Measurements from ENCODE around the gene STYXL1.
"Not testable (repeated sequence)": the region's sequence is repeated elsewhere in the genome, so short reads cannot be mapped to it uniquely, and the experiment has no call there.

Gene STYXL1, protein sequence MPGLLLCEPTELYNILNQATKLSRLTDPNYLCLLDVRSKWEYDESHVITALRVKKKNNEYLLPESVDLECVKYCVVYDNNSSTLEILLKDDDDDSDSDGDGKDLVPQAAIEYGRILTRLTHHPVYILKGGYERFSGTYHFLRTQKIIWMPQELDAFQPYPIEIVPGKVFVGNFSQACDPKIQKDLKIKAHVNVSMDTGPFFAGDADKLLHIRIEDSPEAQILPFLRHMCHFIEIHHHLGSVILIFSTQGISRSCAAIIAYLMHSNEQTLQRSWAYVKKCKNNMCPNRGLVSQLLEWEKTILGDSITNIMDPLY

DNA sequence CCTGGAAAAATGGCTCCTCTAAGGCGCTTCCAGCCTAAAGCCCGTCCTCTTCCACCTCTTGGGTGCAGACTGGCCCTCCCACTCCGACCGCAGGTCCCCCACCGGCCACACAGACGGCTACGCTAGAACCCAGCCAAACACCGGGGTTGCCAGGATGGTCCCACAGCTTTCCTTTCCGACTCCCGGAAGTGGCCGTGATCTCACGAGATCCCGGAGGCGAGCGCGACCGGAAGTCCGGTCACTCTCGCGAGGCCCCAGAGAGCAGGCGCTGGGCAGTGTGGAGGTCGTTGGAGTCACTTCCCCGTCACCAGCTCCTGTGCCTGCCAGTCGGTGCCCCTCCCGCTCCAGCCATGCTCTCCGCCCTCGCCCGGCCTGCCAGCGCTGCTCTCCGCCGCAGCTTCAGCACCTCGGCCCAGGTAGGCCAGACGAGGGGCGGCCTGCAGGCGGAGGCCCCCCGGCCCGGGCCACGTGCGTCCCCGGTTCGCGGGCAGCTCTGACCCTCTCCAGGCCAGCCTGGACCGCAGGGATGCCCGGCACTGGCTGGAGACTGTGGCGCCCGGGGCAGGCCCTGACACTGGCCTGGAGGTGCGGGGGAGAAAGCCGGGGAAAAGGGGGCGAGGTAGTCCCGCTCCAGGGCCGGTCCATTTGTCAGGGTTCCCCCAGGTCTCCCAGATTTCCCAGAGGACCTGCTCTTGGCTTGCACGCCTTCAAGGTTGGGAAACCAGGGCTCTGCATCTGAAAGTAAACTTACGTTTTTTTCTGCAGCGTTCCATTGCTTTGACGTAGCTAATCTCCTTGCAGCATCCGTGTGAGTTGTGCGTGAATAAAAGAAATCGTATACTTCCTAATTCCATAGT, at the start of gene STYXL1, which contains the start of gene MDH2:
STYXL1 (minus strand) TSS at position 190 of the 857 bp plus-strand sequence. CDS start 17,477 bp downstream, outside the sequence.
MDH2 (plus strand) TSS at position 296 of the 857 bp plus-strand sequence; CDS start at position 351, 55 bp downstream.
- Histone ChIP-seq H3K4me3 (ENCODE audit: low read depth in 1 of 2, low read length in 2 of 2) (peak within 1 kb of the TSS; percentile 91 to 97), H3K4me1 (ENCODE audit: control insufficient read depth in 1 of 2, insufficient read depth in 2 of 2, low read length in 2 of 2) (peaks cover 32% of the 10 kb centered on the region in 2 donors), H3K36me3 (ENCODE audit: control insufficient read depth in 1 of 2, insufficient read depth in 2 of 2, low read length in 2 of 2) (peaks cover 2 to 5% of the 10 kb centered on the region in 2 donors), H3K27ac (ENCODE audit: low read depth, low read length) (peak within 1 kb of the TSS; percentile 87), H3K9me3 (ENCODE audit: control insufficient read depth in 1 of 2, low read length in 2 of 2) (no peaks in the 10 kb centered on the region), H3K9ac (ENCODE audit: low read depth in 1 of 2, low read length in 2 of 2) (peak within 1 kb of the TSS; percentile 97 to 98), H3K27me3 (ENCODE audit: control insufficient read depth in 1 of 2, insufficient read depth in 2 of 2, low read length in 2 of 2) (no peaks in the 10 kb centered on the region)

DNA sequence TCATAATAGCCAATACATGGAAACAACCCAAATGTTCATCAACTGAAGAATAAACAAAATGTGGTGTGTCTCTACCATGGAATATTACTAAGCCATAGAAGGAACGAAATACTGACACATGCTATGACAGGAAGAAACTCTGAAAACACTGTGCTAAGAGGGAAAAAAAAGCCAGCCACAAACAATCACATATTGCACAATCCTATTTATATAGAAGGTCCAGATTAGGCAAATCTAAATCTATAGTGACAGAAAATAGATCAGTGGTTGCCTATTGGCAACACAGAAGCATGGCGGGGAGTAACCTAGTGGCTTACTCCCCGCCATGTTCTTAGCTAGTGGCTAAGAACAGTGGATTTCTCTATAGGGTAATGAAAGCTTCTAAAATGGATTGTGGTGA, 48.1 kb upstream of the STYXL1 start:
- Histone ChIP-seq H3K4me3 (ENCODE audit: low read depth in 1 of 2, low read length in 2 of 2) (no peak overlapping the region), H3K4me1 (ENCODE audit: control insufficient read depth in 1 of 2, insufficient read depth in 2 of 2, low read length in 2 of 2) (no peaks in the 10 kb centered on the region), H3K27me3 (ENCODE audit: control insufficient read depth in 1 of 2, insufficient read depth in 2 of 2, low read length in 2 of 2) (no peaks in the 10 kb centered on the region), H3K36me3 (ENCODE audit: control insufficient read depth in 1 of 2, insufficient read depth in 2 of 2, low read length in 2 of 2) (no peaks in the 10 kb centered on the region), H3K9me3 (ENCODE audit: control insufficient read depth in 1 of 2, low read length in 2 of 2) (no peaks in the 10 kb centered on the region), H3K9ac (ENCODE audit: low read depth in 1 of 2, low read length in 2 of 2) (no peak overlapping the region), H3K27ac (ENCODE audit: low read depth, low read length) (no peak overlapping the region)

DNA sequence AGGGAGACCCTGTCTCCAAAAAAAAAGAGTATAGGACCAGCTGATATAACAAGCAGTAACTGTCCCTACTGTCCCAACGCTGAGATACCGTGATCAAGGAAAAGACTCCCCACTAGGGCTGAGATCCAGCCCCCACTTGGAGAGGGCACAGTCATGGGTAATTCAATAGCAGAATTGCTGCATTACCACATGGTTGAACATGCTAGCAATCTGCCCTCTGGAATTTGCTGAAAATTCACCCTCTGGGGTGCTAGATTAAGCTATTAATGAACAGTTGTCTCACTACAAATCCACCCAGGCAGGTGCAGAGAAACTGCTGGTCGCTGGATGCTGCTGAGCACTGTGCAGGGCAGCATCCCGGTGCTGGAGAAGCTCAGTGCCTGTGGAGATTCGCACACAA, 46.5 kb upstream of the STYXL1 start:
- H3K27me3 ChIP-seq (ENCODE audit: control insufficient read depth in 1 of 2, insufficient read depth in 2 of 2, low read length in 2 of 2); H3K4me3 ChIP-seq (ENCODE audit: low read depth in 1 of 2, low read length in 2 of 2); H3K9me3 ChIP-seq (ENCODE audit: control insufficient read depth in 1 of 2, low read length in 2 of 2); H3K4me1 ChIP-seq (ENCODE audit: control insufficient read depth in 1 of 2, insufficient read depth in 2 of 2, low read length in 2 of 2); H3K9ac ChIP-seq (ENCODE audit: low read depth in 1 of 2, low read length in 2 of 2); H3K27ac ChIP-seq (ENCODE audit: low read depth, low read length); H3K36me3 ChIP-seq (ENCODE audit: control insufficient read depth in 1 of 2, insufficient read depth in 2 of 2, low read length in 2 of 2): not testable (repeated sequence)

DNA sequence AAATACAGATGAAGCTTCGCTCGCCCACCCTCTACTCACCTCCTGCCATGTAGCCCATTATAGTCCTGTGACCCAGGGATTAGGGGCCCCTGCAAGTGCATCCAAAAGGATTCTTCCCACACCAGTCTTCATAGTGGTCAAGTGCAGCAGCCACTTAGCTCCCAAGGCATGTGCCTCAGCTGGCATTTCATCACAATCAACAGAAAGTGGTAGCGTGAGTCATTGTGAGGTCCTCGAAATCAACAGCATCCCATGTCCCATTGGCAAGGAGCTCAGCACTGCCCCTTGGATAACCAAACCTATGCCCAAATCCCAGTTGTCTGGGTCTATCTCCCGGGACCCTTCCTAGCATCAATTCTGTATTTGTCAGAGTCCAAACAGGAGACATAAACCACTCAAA, 45.7 kb upstream of the STYXL1 start:
- H3K4me3 ChIP-seq (ENCODE audit: low read depth in 1 of 2, low read length in 2 of 2); H3K27ac ChIP-seq (ENCODE audit: low read depth, low read length); H3K9me3 ChIP-seq (ENCODE audit: control insufficient read depth in 1 of 2, low read length in 2 of 2); H3K4me1 ChIP-seq (ENCODE audit: control insufficient read depth in 1 of 2, insufficient read depth in 2 of 2, low read length in 2 of 2); H3K9ac ChIP-seq (ENCODE audit: low read depth in 1 of 2, low read length in 2 of 2); H3K27me3 ChIP-seq (ENCODE audit: control insufficient read depth in 1 of 2, insufficient read depth in 2 of 2, low read length in 2 of 2); H3K36me3 ChIP-seq (ENCODE audit: control insufficient read depth in 1 of 2, insufficient read depth in 2 of 2, low read length in 2 of 2): not testable (repeated sequence)

DNA sequence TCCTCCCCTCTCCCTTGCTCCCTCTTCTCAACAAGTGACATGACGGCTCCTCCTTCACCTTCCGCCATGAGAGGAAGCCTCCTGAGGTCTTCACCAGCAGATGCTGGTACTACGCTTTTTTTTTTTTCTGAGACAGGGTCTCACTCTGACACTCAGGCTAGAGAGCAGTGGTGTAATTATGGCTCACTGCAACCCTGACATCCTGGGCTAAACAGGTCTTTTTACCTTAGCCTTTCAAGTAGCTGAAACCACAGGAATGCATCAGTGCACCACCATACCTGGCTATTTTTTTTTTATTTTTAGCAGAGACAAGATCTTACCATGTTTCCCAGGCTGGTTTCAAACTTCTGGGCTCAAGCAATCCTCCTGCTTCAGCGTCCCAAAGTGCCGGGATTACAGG, 43.7 kb upstream of the STYXL1 start:
- no peaks in the 10 kb centered on the region for H3K9me3 ChIP-seq (ENCODE audit: control insufficient read depth in 1 of 2, low read length in 2 of 2)
- H3K27ac ChIP-seq (ENCODE audit: low read depth, low read length), result no peak overlapping the region
- no peak overlapping the region for H3K9ac ChIP-seq (ENCODE audit: low read depth in 1 of 2, low read length in 2 of 2)
- no peak overlapping the region for H3K4me3 ChIP-seq (ENCODE audit: low read depth in 1 of 2, low read length in 2 of 2)
- no peaks in the 10 kb centered on the region for H3K36me3 ChIP-seq (ENCODE audit: control insufficient read depth in 1 of 2, insufficient read depth in 2 of 2, low read length in 2 of 2)
- no peaks in the 10 kb centered on the region for H3K4me1 ChIP-seq (ENCODE audit: control insufficient read depth in 1 of 2, insufficient read depth in 2 of 2, low read length in 2 of 2)
- no peaks in the 10 kb centered on the region for H3K27me3 ChIP-seq (ENCODE audit: control insufficient read depth in 1 of 2, insufficient read depth in 2 of 2, low read length in 2 of 2)

DNA sequence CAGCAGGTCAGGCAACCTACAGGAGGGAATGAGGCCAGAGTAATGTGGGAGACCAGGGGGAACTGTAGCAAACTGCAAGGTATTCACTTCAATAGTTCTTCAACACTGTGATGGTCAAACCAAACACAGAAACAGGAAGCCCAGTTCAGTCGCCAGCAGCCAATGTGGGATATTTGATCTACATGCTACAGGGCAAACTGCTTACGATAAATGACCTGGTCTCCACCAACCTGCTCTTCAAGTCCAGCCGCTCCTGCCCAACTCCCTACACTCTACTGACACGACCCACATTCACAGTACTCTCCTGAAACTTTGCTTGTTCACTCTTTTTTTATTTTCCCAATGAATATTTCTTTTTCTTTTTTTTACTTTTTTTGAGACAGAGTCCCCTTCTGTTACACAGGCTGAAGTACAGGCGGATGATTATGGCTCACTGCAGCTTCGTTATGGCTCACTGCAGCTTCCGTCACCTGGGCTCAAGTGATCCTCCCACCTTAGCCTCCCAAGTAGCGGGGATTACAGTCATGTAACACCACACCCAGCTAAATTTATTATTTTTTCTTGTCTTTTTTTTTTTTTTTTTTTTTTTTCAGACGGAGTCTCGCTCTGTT, 42.2 kb upstream of the STYXL1 start:
- Histone ChIP-seq H3K9ac (ENCODE audit: low read depth in 1 of 2, low read length in 2 of 2) (no peak overlapping the region), H3K4me1 (ENCODE audit: control insufficient read depth in 1 of 2, insufficient read depth in 2 of 2, low read length in 2 of 2) (no peaks in the 10 kb centered on the region), H3K9me3 (ENCODE audit: control insufficient read depth in 1 of 2, low read length in 2 of 2) (no peaks in the 10 kb centered on the region), H3K27me3 (ENCODE audit: control insufficient read depth in 1 of 2, insufficient read depth in 2 of 2, low read length in 2 of 2) (no peaks in the 10 kb centered on the region), H3K27ac (ENCODE audit: low read depth, low read length) (no peak overlapping the region), H3K4me3 (ENCODE audit: low read depth in 1 of 2, low read length in 2 of 2) (no peak overlapping the region), H3K36me3 (ENCODE audit: control insufficient read depth in 1 of 2, insufficient read depth in 2 of 2, low read length in 2 of 2) (no peaks in the 10 kb centered on the region)

DNA sequence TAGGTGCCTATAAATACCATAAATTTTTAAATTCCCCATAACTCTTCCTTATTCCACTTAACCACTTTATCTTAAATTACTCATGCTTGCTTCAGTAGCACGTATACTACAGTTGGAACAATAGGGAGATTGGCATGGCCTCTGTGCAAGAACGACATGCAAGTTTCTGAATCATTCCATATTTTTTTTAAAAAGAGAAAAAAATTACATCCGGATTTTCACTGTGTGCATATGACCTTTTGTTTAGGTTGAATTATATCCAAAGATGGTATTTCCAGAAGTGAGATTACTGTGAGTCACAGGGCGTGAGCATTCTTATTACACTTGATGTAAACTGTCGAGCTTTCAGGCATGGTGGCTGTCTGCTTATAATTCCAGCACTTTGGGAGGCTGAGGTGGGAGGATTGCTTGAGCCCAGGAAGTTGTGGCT, 39.6 kb upstream of the STYXL1 start:
- H3K27ac ChIP-seq (ENCODE audit: low read depth, low read length); H3K4me3 ChIP-seq (ENCODE audit: low read depth in 1 of 2, low read length in 2 of 2); H3K4me1 ChIP-seq (ENCODE audit: control insufficient read depth in 1 of 2, insufficient read depth in 2 of 2, low read length in 2 of 2); H3K9ac ChIP-seq (ENCODE audit: low read depth in 1 of 2, low read length in 2 of 2); H3K36me3 ChIP-seq (ENCODE audit: control insufficient read depth in 1 of 2, insufficient read depth in 2 of 2, low read length in 2 of 2); H3K27me3 ChIP-seq (ENCODE audit: control insufficient read depth in 1 of 2, insufficient read depth in 2 of 2, low read length in 2 of 2); H3K9me3 ChIP-seq (ENCODE audit: control insufficient read depth in 1 of 2, low read length in 2 of 2): not testable (repeated sequence)

DNA sequence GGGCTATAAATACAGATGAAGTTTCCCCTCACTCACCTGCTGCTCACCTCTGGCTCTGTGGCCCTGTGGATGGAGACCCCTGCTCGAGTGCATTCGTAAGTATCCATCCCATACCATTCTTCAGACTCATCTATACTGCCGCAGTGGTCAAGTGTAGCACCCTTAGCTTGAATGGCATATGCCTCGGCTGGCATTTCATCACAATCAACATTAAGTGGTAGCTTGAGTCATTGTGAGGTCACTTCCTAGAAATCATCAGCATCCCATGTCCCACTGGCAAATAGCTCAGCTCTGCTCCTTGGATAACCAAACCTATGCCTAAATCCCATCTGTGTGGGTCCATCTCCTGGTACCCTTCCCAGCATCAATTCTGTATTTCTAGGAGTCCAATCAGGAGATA, 38.3 kb upstream of the STYXL1 start:
- Histone ChIP-seq H3K36me3 (ENCODE audit: control insufficient read depth in 1 of 2, insufficient read depth in 2 of 2, low read length in 2 of 2) (no peaks in the 10 kb centered on the region), H3K27me3 (ENCODE audit: control insufficient read depth in 1 of 2, insufficient read depth in 2 of 2, low read length in 2 of 2) (no peaks in the 10 kb centered on the region), H3K4me3 (ENCODE audit: low read depth in 1 of 2, low read length in 2 of 2) (no peak overlapping the region), H3K4me1 (ENCODE audit: control insufficient read depth in 1 of 2, insufficient read depth in 2 of 2, low read length in 2 of 2) (no peaks in the 10 kb centered on the region), H3K9ac (ENCODE audit: low read depth in 1 of 2, low read length in 2 of 2) (no peak overlapping the region), H3K9me3 (ENCODE audit: control insufficient read depth in 1 of 2, low read length in 2 of 2) (no peaks in the 10 kb centered on the region), H3K27ac (ENCODE audit: low read depth, low read length) (no peak overlapping the region)

DNA sequence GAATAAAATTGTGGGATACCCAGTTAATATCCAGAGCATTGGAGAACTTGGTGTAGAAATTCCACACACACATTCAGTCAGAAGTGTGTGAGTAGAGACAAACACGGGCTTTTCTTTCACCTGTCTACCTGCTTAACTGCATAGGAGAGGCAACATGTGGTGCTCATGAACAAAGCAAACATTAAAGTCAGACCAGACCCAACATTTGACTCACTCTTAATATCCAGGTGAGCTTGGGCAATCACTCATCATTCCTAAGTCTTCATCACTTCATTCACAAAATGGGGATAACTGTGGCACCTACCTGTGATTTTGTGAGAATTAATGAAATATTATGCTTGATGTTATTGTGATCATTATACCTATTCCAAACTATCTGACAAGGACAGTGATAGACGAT, 36.3 kb upstream of the STYXL1 start:
- not testable (repeated sequence) for H3K4me3 ChIP-seq (ENCODE audit: low read depth in 1 of 2, low read length in 2 of 2)

DNA sequence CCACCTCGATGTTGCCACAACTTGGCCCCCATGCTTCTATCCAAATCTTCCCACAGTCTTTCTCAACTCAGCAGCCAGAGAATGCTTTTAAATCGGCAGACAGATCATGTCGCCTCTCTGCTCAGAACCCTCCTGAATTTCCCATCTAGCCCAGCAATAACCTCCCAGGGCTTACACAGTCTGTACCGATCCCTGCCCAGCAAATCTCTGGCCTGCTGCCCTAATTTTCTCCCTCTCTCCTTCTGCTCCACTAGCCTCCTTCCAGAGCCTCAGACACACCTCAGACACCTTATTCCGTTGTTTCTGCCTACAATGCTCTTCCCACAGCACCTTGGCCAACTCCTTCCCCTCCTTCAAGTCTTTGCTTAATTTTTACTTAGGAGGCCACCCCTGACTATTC, 32.4 kb upstream of the STYXL1 start:
- Histone ChIP-seq H3K9ac (ENCODE audit: low read depth in 1 of 2, low read length in 2 of 2) (no peak overlapping the region), H3K27me3 (ENCODE audit: control insufficient read depth in 1 of 2, insufficient read depth in 2 of 2, low read length in 2 of 2) (no peaks in the 10 kb centered on the region), H3K9me3 (ENCODE audit: control insufficient read depth in 1 of 2, low read length in 2 of 2) (no peaks in the 10 kb centered on the region), H3K36me3 (ENCODE audit: control insufficient read depth in 1 of 2, insufficient read depth in 2 of 2, low read length in 2 of 2) (no peaks in the 10 kb centered on the region), H3K4me3 (ENCODE audit: low read depth in 1 of 2, low read length in 2 of 2) (no peak overlapping the region), H3K4me1 (ENCODE audit: control insufficient read depth in 1 of 2, insufficient read depth in 2 of 2, low read length in 2 of 2) (no peaks in the 10 kb centered on the region), H3K27ac (ENCODE audit: low read depth, low read length) (no peak overlapping the region)

More for the DNA sequence above, 36.3 kb upstream of the STYXL1 start:
- not testable (repeated sequence) for H3K4me1 ChIP-seq (ENCODE audit: control insufficient read depth in 1 of 2, insufficient read depth in 2 of 2, low read length in 2 of 2); H3K27ac ChIP-seq (ENCODE audit: low read depth, low read length); H3K36me3 ChIP-seq (ENCODE audit: control insufficient read depth in 1 of 2, insufficient read depth in 2 of 2, low read length in 2 of 2); H3K9ac ChIP-seq (ENCODE audit: low read depth in 1 of 2, low read length in 2 of 2); H3K27me3 ChIP-seq (ENCODE audit: control insufficient read depth in 1 of 2, insufficient read depth in 2 of 2, low read length in 2 of 2); H3K9me3 ChIP-seq (ENCODE audit: control insufficient read depth in 1 of 2, low read length in 2 of 2)

Measured in duodenal mucosa (tissue), 2 donors.